CD4-positive, alpha-beta T cell treated with Interleukin-12 subunit alpha and Interleukin-12 subunit beta, for 1 hour (primary cell): Measurements from ENCODE around the gene CYP4F8.
"Not testable (repeated sequence)": the region's sequence is repeated elsewhere in the genome, so short reads cannot be mapped to it uniquely, and the experiment has no call there.

Experiments
- DNase-seq: peaks from one replicate; pipeline ENCODE4 v3.0.0-alpha.2; 2020

The CYP4F8 gene

GRCh38 chr19:15614507-15615379 is at the start of gene CYP4F8:
CYP4F8 (plus strand) TSS chr19:15615218; CDS start chr19:15615617, 399 bp downstream.
- DNase-seq = no peak

- no peak for DNase-seq
Measured at GRCh38 chr19:15570420-15570819, 44.6 kb upstream of the CYP4F8 start.

- DNase-seq = no peak
Measured at GRCh38 chr19:15575406-15575805, 39.6 kb upstream of the CYP4F8 start.

- DNase-seq = no peak
Measured at GRCh38 chr19:15576526-15577156, 38.4 kb upstream of the CYP4F8 start.

GRCh38 chr19:15577184-15577771 is 37.7 kb upstream of the CYP4F8 start:
- DNase-seq = no peak

GRCh38 chr19:15583346-15583745 is 31.7 kb upstream of the CYP4F8 start:
- DNase-seq = no peak

- no peak for DNase-seq
Measured at GRCh38 chr19:15584095-15584494, 30.9 kb upstream of the CYP4F8 start.

- DNase-seq = peak; percentile 78
Measured at GRCh38 chr19:15584541-15585115, 30.4 kb upstream of the CYP4F8 start.

GRCh38 chr19:15587663-15588062 is 27.4 kb upstream of the CYP4F8 start:
- peak; percentile 22 for DNase-seq

GRCh38 chr19:15588265-15588664 is 26.8 kb upstream of the CYP4F8 start:
- DNase-seq = no peak

- no peak for DNase-seq
Measured at GRCh38 chr19:15589760-15590451, 25.1 kb upstream of the CYP4F8 start.

- no peak for DNase-seq
Measured at GRCh38 chr19:15591796-15592195, 23.2 kb upstream of the CYP4F8 start.

GRCh38 chr19:15592506-15592905 is 22.5 kb upstream of the CYP4F8 start:
- DNase-seq = not testable (repeated sequence)

GRCh38 chr19:15593766-15594165 is 21.3 kb upstream of the CYP4F8 start:
- DNase-seq = not testable (repeated sequence)

- no peak for DNase-seq
Measured at GRCh38 chr19:15595069-15595468, 19.9 kb upstream of the CYP4F8 start.

GRCh38 chr19:15607978-15608925 is 6.8 kb upstream of the CYP4F8 start:
- not testable (repeated sequence) for DNase-seq

GRCh38 chr19:15609261-15609660 is 5.8 kb upstream of the CYP4F8 start:
- no peak for DNase-seq

- DNase-seq = no peak
Measured at GRCh38 chr19:15612342-15612741, 2.7 kb upstream of the CYP4F8 start.

GRCh38 chr19:15613338-15613737 is 1.7 kb upstream of the CYP4F8 start:
- DNase-seq = no peak

- DNase-seq = no peak
Measured at GRCh38 chr19:15615526-15615925, 508 bp downstream of the CYP4F8 start.

- DNase-seq = no peak
Measured at GRCh38 chr19:15616183-15616582, 1.2 kb downstream of the CYP4F8 start.
